GM12801 (cell line): Measurements from ENCODE around the gene FAM13A.

ENCODE experiments used
- CTCF ChIP-seq: IDR thresholded peaks from one replicate; pipeline ENCODE4 v1.5.1; 2011; ENCODE audit warnings: control low read depth; ENCODE audit not compliant: insufficient read length; ENCODE audit errors: extremely low read depth

The FAM13A gene

DNA sequence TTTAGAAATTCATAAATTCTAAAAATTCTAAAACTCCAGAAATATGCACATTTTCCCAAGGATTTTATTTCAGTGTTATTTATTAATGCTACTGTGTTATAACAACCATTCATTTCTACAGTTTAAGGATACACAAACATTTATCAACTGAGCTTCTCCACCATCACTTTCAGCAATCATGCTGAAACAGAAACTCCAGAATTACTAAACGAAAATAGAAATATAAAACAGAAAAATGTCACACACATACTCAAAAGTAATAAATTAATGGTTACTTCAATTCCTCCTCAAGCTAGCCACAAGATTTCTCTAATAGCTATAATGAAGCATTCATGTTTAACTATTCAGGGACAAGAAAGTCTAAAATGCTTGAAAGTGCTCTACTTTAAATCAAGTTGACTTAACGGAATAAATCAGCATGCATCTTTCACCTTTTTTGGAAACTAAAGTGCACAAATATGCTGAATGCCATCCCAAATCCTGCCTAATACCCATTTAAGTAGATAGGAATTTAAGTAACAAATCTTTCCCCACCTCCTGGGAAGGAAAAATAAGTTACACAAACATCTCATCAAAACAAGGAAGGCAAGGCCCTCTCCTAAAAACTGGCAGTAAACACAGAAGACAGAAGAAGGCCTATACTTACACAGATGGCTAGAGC, 563 bp downstream of the FAM13A start:
- TF ChIP-seq CTCF: no peak

GRCh38 chr4:89055157-89056080, 1.6 kb downstream of the FAM13A start:
- no peak for TF ChIP-seq CTCF

DNA sequence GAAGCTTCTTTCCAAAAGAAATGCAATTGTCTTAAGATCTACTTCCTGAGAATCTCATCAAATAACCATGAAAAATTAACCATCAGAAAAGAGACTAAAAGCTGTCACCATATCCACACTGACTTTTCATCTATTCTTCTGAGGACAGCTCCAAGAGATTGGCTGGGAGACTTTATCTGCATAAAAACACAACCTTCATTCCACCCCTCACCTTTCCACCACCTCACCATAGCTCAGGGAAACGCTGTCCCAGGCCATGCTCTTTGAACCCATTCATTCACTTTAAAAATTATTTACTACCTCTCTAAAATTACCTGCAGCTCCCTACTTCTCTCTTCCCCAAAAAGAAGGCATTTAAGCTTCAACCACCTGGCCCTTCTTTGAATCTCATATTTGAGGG, 2.4 kb downstream of the FAM13A start:
- TF ChIP-seq CTCF: no peak

GRCh38 chr4:89049853-89050252, 7.1 kb downstream of the FAM13A start:
- no peak for TF ChIP-seq CTCF

DNA sequence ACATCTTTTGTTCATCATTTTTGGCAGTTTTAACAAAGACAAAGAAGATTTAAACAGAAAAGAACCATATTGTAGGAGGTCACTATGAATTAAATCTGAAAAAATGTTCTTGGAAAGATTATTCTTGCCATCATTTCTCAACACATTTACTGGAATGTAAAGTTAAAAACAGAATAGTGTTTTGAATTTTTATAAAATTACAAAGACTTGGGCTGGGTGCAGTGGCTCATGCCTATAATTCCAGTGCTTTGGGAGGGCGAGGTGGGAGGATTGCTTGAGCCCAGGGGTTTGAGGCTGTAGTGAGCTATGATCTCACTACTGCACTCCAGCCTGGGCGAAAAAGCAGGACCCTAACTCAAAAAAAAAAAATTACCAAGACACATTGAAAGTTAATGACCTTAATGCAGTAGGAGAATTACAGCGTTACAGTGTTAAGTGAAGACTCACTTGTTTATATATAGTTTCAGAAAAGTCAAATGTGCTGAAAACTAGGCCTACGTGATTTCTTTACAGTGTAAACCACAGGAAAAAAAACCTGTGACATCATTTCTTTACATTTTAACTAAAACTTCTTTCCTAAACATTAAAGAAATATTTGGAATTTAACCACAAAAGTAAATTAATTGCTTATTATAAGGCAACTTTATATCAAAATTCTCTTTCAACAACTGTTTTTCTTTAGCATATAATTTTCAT, 7.9 kb downstream of the FAM13A start:
- TF ChIP-seq CTCF: no peak

- TF ChIP-seq CTCF: no peak
Measured at GRCh38 chr4:89044147-89044900, 12.7 kb downstream of the FAM13A start.
